MM.1S (cell line): ENCODE results near the gene COL12A1.

Experiments used
- DNase-seq: peaks from one replicate; pipeline ENCODE4 v3.0.0-alpha.2; 2015
- H2AFZ ChIP-seq: fragments of 300-600 bp; sonication (generic); 2 replicates; pipeline ENCODE4 v1.6.0; 2016; ENCODE audit warnings: antibody characterized with exemption, low read length
- H3F3A ChIP-seq: fragments of 300-600 bp; sonication (generic); 2 replicates; pipeline ENCODE4 v1.6.1; 2016; ENCODE audit warnings: mild to moderate bottlenecking, antibody characterized with exemption, low read length, moderate library complexity, mixed read lengths; ENCODE audit not compliant: insufficient read depth
- H3K27ac ChIP-seq: fragments of 300-600 bp; sonication (generic); 2 replicates; pipeline ENCODE4 v1.5.1; 2016; ENCODE audit warnings: mild to moderate bottlenecking, low read length
- H3K27me3 ChIP-seq: fragments of 300-600 bp; sonication (generic); replicated peaks from 2 replicates; pipeline ENCODE4 v1.6.0; 2016; ENCODE audit warnings: low read length; ENCODE audit not compliant: insufficient read depth
- H3K36me3 ChIP-seq: fragments of 300-600 bp; sonication (generic); replicated peaks from 2 replicates; pipeline ENCODE4 v1.6.1; 2016; ENCODE audit warnings: mild to moderate bottlenecking, low read length, mixed read lengths; ENCODE audit not compliant: insufficient read depth
- H3K4me1 ChIP-seq: fragments of 300-600 bp; sonication (generic); 2 replicates; pipeline ENCODE4 v1.6.1; 2016; ENCODE audit warnings: low read length, mixed read lengths
- H3K4me2 ChIP-seq: fragments of 300-600 bp; sonication (generic); 2 replicates; pipeline ENCODE4 v1.6.0; 2016; ENCODE audit warnings: low read depth, low read length
- H3K4me3 ChIP-seq: fragments of 300-600 bp; sonication (generic); 2 replicates; pipeline ENCODE4 v1.5.1; 2016; ENCODE audit warnings: low read length, mixed read lengths
- H3K79me2 ChIP-seq: fragments of 300-600 bp; sonication (generic); 2 replicates; pipeline ENCODE4 v1.6.1; 2016; ENCODE audit warnings: mixed run types, low read length, mixed read lengths
- H3K9ac ChIP-seq: fragments of 300-600 bp; sonication (generic); 2 replicates; pipeline ENCODE4 v1.6.1; 2016; ENCODE audit warnings: low read length, mixed read lengths
- H3K9me2 ChIP-seq: fragments of 300-600 bp; sonication (generic); replicated peaks from 2 replicates; pipeline ENCODE4 v1.6.1; 2016; ENCODE audit warnings: mild to moderate bottlenecking, low read length, mixed read lengths; ENCODE audit not compliant: insufficient read depth
- H3K9me3 ChIP-seq: fragments of 300-600 bp; sonication (generic); replicated peaks from 2 replicates; pipeline ENCODE4 v1.6.1; 2016; ENCODE audit warnings: mild to moderate bottlenecking, low read length, mixed read lengths; ENCODE audit not compliant: insufficient read depth
- H4K20me1 ChIP-seq: fragments of 300-600 bp; sonication (generic); 2 replicates; pipeline ENCODE4 v1.6.1; 2016; ENCODE audit warnings: mild to moderate bottlenecking, low read length, moderate library complexity, mixed read lengths; ENCODE audit not compliant: insufficient read depth
- CTCF ChIP-seq: fragments of 300-600 bp; sonication (generic); IDR thresholded peaks from 2 replicates; pipeline ENCODE4 v1.5.1; 2016; ENCODE audit warnings: antibody characterized with exemption, low read length, mixed read lengths
- EZH2 ChIP-seq: fragments of 300-600 bp; sonication (generic); optimal IDR thresholded peaks from 2 replicates; pipeline ENCODE3; 2017; ENCODE audit warnings: low read depth, mild to moderate bottlenecking, antibody characterized with exemption, low read length, mixed read lengths
- EZH2phosphoT487 ChIP-seq: fragments of 300-600 bp; sonication (generic); IDR thresholded peaks from 2 replicates; pipeline ENCODE4 v1.6.1; 2018; ENCODE audit warnings: antibody characterized with exemption, low read length

COL12A1 gene

GRCh38 chr6:75144386-75144785 lies 61.5 kb downstream of the COL12A1 start:
- TF ChIP-seq CTCF (no peak), EZH2 (no peak), EZH2phosphoT487 (no peak)
- Histone ChIP-seq H3K36me3 (no peaks in the 10 kb centered on the region), H3K4me2 (no peak overlapping the region), H3K27ac (no peak overlapping the region), H3K9me3 (no peaks in the 10 kb centered on the region), H2AFZ (no peak overlapping the region), H3F3A (no peaks in the 10 kb centered on the region), H3K9me2 (no peaks in the 10 kb centered on the region), H3K9ac (no peak overlapping the region), H3K4me3 (no peak overlapping the region), H3K27me3 (no peaks in the 10 kb centered on the region), H4K20me1 (no peaks in the 10 kb centered on the region), H3K79me2 (no peaks in the 10 kb centered on the region), H3K4me1 (peaks cover 5% of the 10 kb centered on the region)
- DNase-seq = no peak

GRCh38 chr6:75143191-75143590 lies 62.7 kb downstream of the COL12A1 start:
- Histone ChIP-seq H4K20me1 (no peaks in the 10 kb centered on the region), H3K9me2 (no peaks in the 10 kb centered on the region), H3K79me2 (no peaks in the 10 kb centered on the region), H3K27me3 (no peaks in the 10 kb centered on the region), H3K4me1 (peaks cover 5% of the 10 kb centered on the region), H3K27ac (no peak overlapping the region), H3K9me3 (no peaks in the 10 kb centered on the region), H3F3A (no peaks in the 10 kb centered on the region), H3K4me2 (no peak overlapping the region), H3K36me3 (no peaks in the 10 kb centered on the region), H3K9ac (no peak overlapping the region), H3K4me3 (no peak overlapping the region), H2AFZ (no peak overlapping the region)
- no peak for DNase-seq
- TF ChIP-seq CTCF = no peak
- no peak for TF ChIP-seq EZH2phosphoT487
- TF ChIP-seq EZH2 = no peak

GRCh38 chr6:75142721-75143120 lies 63.1 kb downstream of the COL12A1 start:
- no peak overlapping the region for H3K4me3 ChIP-seq
- no peaks in the 10 kb centered on the region for H3K9me3 ChIP-seq
- no peaks in the 10 kb centered on the region for H3K36me3 ChIP-seq
- no peak overlapping the region for H3K27ac ChIP-seq
- no peak for TF ChIP-seq EZH2phosphoT487
- no peak overlapping the region for H3K4me2 ChIP-seq
- no peaks in the 10 kb centered on the region for H3F3A ChIP-seq
- H4K20me1 ChIP-seq = no peaks in the 10 kb centered on the region
- H3K9me2 ChIP-seq = no peaks in the 10 kb centered on the region
- H3K79me2 ChIP-seq = no peaks in the 10 kb centered on the region
- DNase-seq = no peak
- peaks cover 5% of the 10 kb centered on the region for H3K4me1 ChIP-seq
- no peak overlapping the region for H3K9ac ChIP-seq
- no peaks in the 10 kb centered on the region for H3K27me3 ChIP-seq
- no peak overlapping the region for H2AFZ ChIP-seq

GRCh38 chr6:75135876-75136275 lies 70.0 kb downstream of the COL12A1 start:
- Histone ChIP-seq H3K9ac (no peak overlapping the region), H3K9me3 (no peaks in the 10 kb centered on the region), H3K79me2 (no peaks in the 10 kb centered on the region), H4K20me1 (no peaks in the 10 kb centered on the region), H3K4me3 (no peak overlapping the region), H2AFZ (no peak overlapping the region), H3F3A (no peaks in the 10 kb centered on the region), H3K27me3 (no peaks in the 10 kb centered on the region), H3K9me2 (no peaks in the 10 kb centered on the region), H3K27ac (no peak overlapping the region), H3K4me2 (no peak overlapping the region), H3K4me1 (no peaks in the 10 kb centered on the region), H3K36me3 (no peaks in the 10 kb centered on the region)
- DNase-seq = no peak
- TF ChIP-seq EZH2 = no peak
- TF ChIP-seq CTCF = no peak
- TF ChIP-seq EZH2phosphoT487 = no peak
